Memory B cell (primary cell): ENCODE measurements around the gene ARHGAP21.

ENCODE experiments used
- ATAC-seq: fragments of 150-1000 bp; cut with Tn5 transposase; 2 replicates; pipeline ENCODE4 v1.10.0; 2021; ENCODE audit warnings: low read depth, mild to moderate bottlenecking, moderate library complexity
- DNase-seq, 2 donors: peaks; one replicate each; pipeline ENCODE4 v3.0.0; 2022; ENCODE audit warnings: low spot score in 2 of 2
- H3K27ac Mint-ChIP-seq: one replicate; pipeline ENCODE4 v1.8.0; 2022; ENCODE audit warnings: mild to moderate bottlenecking, moderate library complexity, mixed read lengths
- H3K27me3 Mint-ChIP-seq: one replicate; pipeline ENCODE4 v1.8.0; 2022; ENCODE audit warnings: mixed read lengths
- H3K36me3 Mint-ChIP-seq: one replicate; pipeline ENCODE4 v1.8.0; 2022; ENCODE audit warnings: mild to moderate bottlenecking, mixed read lengths
- H3K4me1 Mint-ChIP-seq: one replicate; pipeline ENCODE4 v1.8.0; 2022; ENCODE audit warnings: mixed read lengths
- H3K4me3 Mint-ChIP-seq: one replicate; pipeline ENCODE4 v1.8.0; 2022; ENCODE audit warnings: mild to moderate bottlenecking, moderate library complexity, mixed read lengths
- H3K9me3 Mint-ChIP-seq: one replicate; pipeline ENCODE4 v1.8.0; 2022; ENCODE audit warnings: mixed read lengths

Gene ARHGAP21

GRCh38 chr10:24715246-24715769 lies 8.4 kb downstream of the ARHGAP21 start:
- peaks cover 8% of the 10 kb centered on the region for H3K4me1 Mint-ChIP-seq
- DNase-seq, result no peak
- no peak overlapping the region for H3K4me3 Mint-ChIP-seq
- no peaks in the 10 kb centered on the region for H3K27me3 Mint-ChIP-seq
- no peak overlapping the region for H3K27ac Mint-ChIP-seq
- ATAC-seq, result no peak
- peaks cover 2% of the 10 kb centered on the region for H3K36me3 Mint-ChIP-seq
- H3K9me3 Mint-ChIP-seq, result no peaks in the 10 kb centered on the region

GRCh38 chr10:24713086-24713485 lies 10.6 kb downstream of the ARHGAP21 start:
- ATAC-seq, result no peak
- DNase-seq, result no peak
- peaks cover 3% of the 10 kb centered on the region for H3K36me3 Mint-ChIP-seq
- H3K4me1 Mint-ChIP-seq, result peaks cover 9% of the 10 kb centered on the region
- H3K27me3 Mint-ChIP-seq, result no peaks in the 10 kb centered on the region
- H3K27ac Mint-ChIP-seq, result no peak overlapping the region
- H3K4me3 Mint-ChIP-seq, result no peak overlapping the region
- no peaks in the 10 kb centered on the region for H3K9me3 Mint-ChIP-seq

- Mint-ChIP-seq H3K9me3 (no peaks in the 10 kb centered on the region), H3K27me3 (no peaks in the 10 kb centered on the region), H3K27ac (no peak overlapping the region), H3K4me1 (peaks cover 9% of the 10 kb centered on the region), H3K4me3 (no peak overlapping the region), H3K36me3 (peaks cover 3% of the 10 kb centered on the region)
- DNase-seq, result no peak
- ATAC-seq, result no peak
These were observed 12.2 kb downstream of the ARHGAP21 start for GRCh38 chr10:24711465-24711864.

GRCh38 chr10:24708081-24708480 lies 15.6 kb downstream of the ARHGAP21 start:
- no peak for ATAC-seq
- H3K36me3 Mint-ChIP-seq, result peaks cover 3% of the 10 kb centered on the region
- DNase-seq, result no peak
- no peaks in the 10 kb centered on the region for H3K27me3 Mint-ChIP-seq
- H3K4me1 Mint-ChIP-seq, result peaks cover 12% of the 10 kb centered on the region
- no peak overlapping the region for H3K27ac Mint-ChIP-seq
- H3K4me3 Mint-ChIP-seq, result no peak overlapping the region
- H3K9me3 Mint-ChIP-seq, result no peaks in the 10 kb centered on the region

- H3K4me3 Mint-ChIP-seq, result no peak overlapping the region
- DNase-seq (no peak), ATAC-seq (no peak)
- no peaks in the 10 kb centered on the region for H3K9me3 Mint-ChIP-seq
- no peaks in the 10 kb centered on the region for H3K27me3 Mint-ChIP-seq
- H3K27ac Mint-ChIP-seq, result no peak overlapping the region
- peaks cover 12% of the 10 kb centered on the region for H3K4me1 Mint-ChIP-seq
- peaks cover 3% of the 10 kb centered on the region for H3K36me3 Mint-ChIP-seq
These were observed 16.2 kb downstream of the ARHGAP21 start for GRCh38 chr10:24707445-24707844.

GRCh38 chr10:24706479-24707118 lies 17.1 kb downstream of the ARHGAP21 start:
- no peak for DNase-seq
- no peaks in the 10 kb centered on the region for H3K27me3 Mint-ChIP-seq
- peaks cover 3% of the 10 kb centered on the region for H3K36me3 Mint-ChIP-seq
- peaks cover 12% of the 10 kb centered on the region for H3K4me1 Mint-ChIP-seq
- no peak for ATAC-seq
- H3K27ac Mint-ChIP-seq, result no peak overlapping the region
- H3K4me3 Mint-ChIP-seq, result no peak overlapping the region
- no peaks in the 10 kb centered on the region for H3K9me3 Mint-ChIP-seq

- no peak for ATAC-seq
- H3K27ac Mint-ChIP-seq, result no peak overlapping the region
- DNase-seq, result no peak
- no peaks in the 10 kb centered on the region for H3K9me3 Mint-ChIP-seq
- no peaks in the 10 kb centered on the region for H3K36me3 Mint-ChIP-seq
- no peaks in the 10 kb centered on the region for H3K27me3 Mint-ChIP-seq
- peaks cover 8% of the 10 kb centered on the region for H3K4me1 Mint-ChIP-seq
- no peak overlapping the region for H3K4me3 Mint-ChIP-seq
These were observed 20.0 kb downstream of the ARHGAP21 start for GRCh38 chr10:24703700-24704099.

- H3K4me1 Mint-ChIP-seq, result peaks cover 8% of the 10 kb centered on the region
- no peaks in the 10 kb centered on the region for H3K36me3 Mint-ChIP-seq
- no peak for DNase-seq
- no peak for ATAC-seq
- no peaks in the 10 kb centered on the region for H3K27me3 Mint-ChIP-seq
- H3K9me3 Mint-ChIP-seq, result no peaks in the 10 kb centered on the region
- peak overlapping the region; percentile 0 for H3K27ac Mint-ChIP-seq
- H3K4me3 Mint-ChIP-seq, result no peak overlapping the region
These were observed 22.2 kb downstream of the ARHGAP21 start for GRCh38 chr10:24701447-24701846.

GRCh38 chr10:24700948-24701347 lies 22.7 kb downstream of the ARHGAP21 start:
- Mint-ChIP-seq H3K27ac (no peak overlapping the region), H3K36me3 (no peaks in the 10 kb centered on the region), H3K9me3 (no peaks in the 10 kb centered on the region), H3K27me3 (no peaks in the 10 kb centered on the region), H3K4me3 (no peak overlapping the region), H3K4me1 (peaks cover 8% of the 10 kb centered on the region)
- no peak for ATAC-seq
- DNase-seq, result no peak

GRCh38 chr10:24698270-24698669 lies 25.4 kb downstream of the ARHGAP21 start:
- Mint-ChIP-seq H3K4me1 (peaks cover 5% of the 10 kb centered on the region), H3K27me3 (no peaks in the 10 kb centered on the region), H3K36me3 (no peaks in the 10 kb centered on the region), H3K9me3 (no peaks in the 10 kb centered on the region), H3K4me3 (no peak overlapping the region), H3K27ac (no peak overlapping the region)
- ATAC-seq (no peak), DNase-seq (no peak)

- Mint-ChIP-seq H3K4me1 (peaks cover 6% of the 10 kb centered on the region), H3K9me3 (no peaks in the 10 kb centered on the region), H3K27ac (no peak overlapping the region), H3K36me3 (no peaks in the 10 kb centered on the region), H3K4me3 (no peak overlapping the region), H3K27me3 (no peaks in the 10 kb centered on the region)
- DNase-seq (no peak), ATAC-seq (no peak)
These were observed 26.6 kb downstream of the ARHGAP21 start for GRCh38 chr10:24697080-24697479.

GRCh38 chr10:24695452-24695851 lies 28.2 kb downstream of the ARHGAP21 start:
- Mint-ChIP-seq H3K9me3 (no peaks in the 10 kb centered on the region), H3K4me3 (no peak overlapping the region), H3K27ac (no peak overlapping the region), H3K4me1 (peaks cover 9% of the 10 kb centered on the region), H3K36me3 (no peaks in the 10 kb centered on the region), H3K27me3 (no peaks in the 10 kb centered on the region)
- no peak for ATAC-seq
- DNase-seq, result no peak

GRCh38 chr10:24694086-24694485 lies 29.6 kb downstream of the ARHGAP21 start:
- H3K36me3 Mint-ChIP-seq, result no peaks in the 10 kb centered on the region
- no peaks in the 10 kb centered on the region for H3K27me3 Mint-ChIP-seq
- peaks cover 7% of the 10 kb centered on the region for H3K4me1 Mint-ChIP-seq
- DNase-seq, result no peak
- H3K27ac Mint-ChIP-seq, result no peak overlapping the region
- H3K4me3 Mint-ChIP-seq, result no peak overlapping the region
- H3K9me3 Mint-ChIP-seq, result no peaks in the 10 kb centered on the region
- ATAC-seq, result no peak

GRCh38 chr10:24690961-24691512 lies 32.6 kb downstream of the ARHGAP21 start:
- DNase-seq (no peak), ATAC-seq (no peak)
- H3K27ac Mint-ChIP-seq, result no peak overlapping the region
- H3K4me3 Mint-ChIP-seq, result no peak overlapping the region
- H3K36me3 Mint-ChIP-seq, result no peaks in the 10 kb centered on the region
- H3K9me3 Mint-ChIP-seq, result no peaks in the 10 kb centered on the region
- no peaks in the 10 kb centered on the region for H3K27me3 Mint-ChIP-seq
- peaks cover 12% of the 10 kb centered on the region for H3K4me1 Mint-ChIP-seq

- H3K36me3 Mint-ChIP-seq, result no peaks in the 10 kb centered on the region
- no peak overlapping the region for H3K27ac Mint-ChIP-seq
- H3K4me1 Mint-ChIP-seq, result peaks cover 8% of the 10 kb centered on the region
- H3K9me3 Mint-ChIP-seq, result no peaks in the 10 kb centered on the region
- H3K27me3 Mint-ChIP-seq, result no peaks in the 10 kb centered on the region
- ATAC-seq (no peak), DNase-seq (no peak)
- H3K4me3 Mint-ChIP-seq, result no peak overlapping the region
These were observed 37.6 kb downstream of the ARHGAP21 start for GRCh38 chr10:24685958-24686540.
